HG03469 (cell line): Measurements from ENCODE around the gene GMPPB.

Experiments
- ATAC-seq: cut with Tn5 transposase; IDR thresholded peaks from one replicate; pipeline ENCODE4 v1.9.1; 2021; ENCODE audit warnings: mild to moderate bottlenecking, moderate library complexity, moderate number of reproducible peaks; ENCODE audit not compliant: unreplicated experiment

The GMPPB gene

DNA sequence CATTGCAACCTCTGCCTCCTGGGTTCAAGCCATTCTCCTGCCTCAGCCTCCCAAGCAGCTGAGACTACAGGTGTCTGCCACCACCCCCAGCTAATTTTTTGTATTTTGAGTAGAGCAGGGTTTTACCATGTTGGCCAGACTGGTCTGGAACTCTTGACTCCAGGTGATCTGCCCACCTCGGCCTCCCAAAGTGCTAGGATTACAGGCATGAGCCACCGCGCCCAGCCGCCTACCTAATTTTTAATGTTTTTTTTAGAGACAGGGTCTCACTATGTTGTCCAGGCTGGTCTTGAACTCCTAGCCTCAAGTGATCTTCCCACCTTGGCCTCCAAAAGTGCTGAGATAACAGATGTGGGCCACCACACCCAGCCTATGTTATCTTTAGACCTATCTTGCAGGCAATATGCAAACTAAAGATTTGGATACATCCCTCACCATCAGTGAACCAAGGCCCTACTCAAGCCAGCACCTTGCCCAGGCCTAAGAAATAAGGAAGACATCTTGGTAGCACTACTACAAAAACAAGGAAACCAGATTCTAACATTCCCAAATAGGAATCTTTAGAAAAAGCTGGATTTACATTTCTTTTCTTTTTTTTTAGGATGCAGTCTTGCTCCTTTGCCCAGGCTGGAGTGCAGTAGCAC, 6.3 kb upstream of the GMPPB start:
- no peak for ATAC-seq

DNA sequence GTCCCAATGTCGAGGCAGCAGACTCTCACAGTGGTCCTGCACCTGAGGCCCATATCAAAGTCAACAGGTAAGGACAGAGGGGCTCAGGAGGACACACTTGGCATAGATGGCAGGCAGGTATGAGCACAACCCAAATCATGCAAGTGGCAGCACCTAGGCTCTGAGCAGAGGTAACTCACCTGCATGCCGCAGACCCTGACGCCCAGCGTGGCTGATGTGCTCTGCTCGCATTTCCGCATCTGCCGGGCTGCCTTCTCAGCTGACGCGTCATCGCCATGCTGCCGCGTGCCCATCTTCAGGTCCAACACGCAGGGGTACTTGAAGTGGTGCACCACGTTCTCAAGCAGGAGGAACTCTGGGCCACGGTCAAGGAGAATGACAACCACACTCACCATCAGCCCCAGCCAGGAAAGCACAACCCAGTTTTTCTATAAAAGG, 4.2 kb upstream of the GMPPB start:
- ATAC-seq, result no peak

DNA sequence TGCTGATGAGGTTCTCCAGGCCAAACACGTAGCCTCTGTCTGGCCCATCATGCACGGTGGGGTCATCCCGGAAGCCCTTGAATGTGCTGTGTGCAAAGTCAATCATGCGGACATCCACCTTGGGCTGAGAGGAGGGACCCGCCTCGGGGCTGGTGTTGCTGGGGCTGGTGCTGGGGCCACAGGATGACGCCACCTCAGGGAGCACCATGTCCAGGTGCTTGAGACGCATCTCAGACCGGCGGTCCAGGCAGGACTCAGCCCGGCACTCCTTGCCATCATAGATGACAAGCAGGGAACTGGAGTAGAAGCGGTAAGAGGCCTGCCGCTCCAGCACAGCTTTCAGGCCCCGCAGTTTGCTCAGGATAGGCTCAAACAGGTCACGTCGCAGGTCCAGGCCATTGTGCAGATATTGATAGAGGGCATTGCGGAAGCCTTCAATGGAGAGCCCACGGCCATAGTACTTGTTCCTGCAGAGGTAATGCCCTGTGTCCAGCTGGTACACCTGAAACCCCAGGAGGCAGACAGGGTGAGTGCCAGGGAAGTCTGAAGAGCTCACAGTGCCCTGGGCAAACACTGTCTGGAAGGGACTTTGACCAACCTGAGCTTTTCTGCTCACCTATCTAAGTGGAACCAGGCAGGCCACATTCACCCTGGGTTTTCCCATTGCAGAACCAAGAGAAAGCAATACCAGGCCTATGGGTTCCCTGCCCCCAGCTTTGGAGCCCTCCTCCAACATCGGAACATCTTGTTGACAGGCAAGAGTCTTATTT, 3.6 kb upstream of the GMPPB start:
- no peak for ATAC-seq

DNA sequence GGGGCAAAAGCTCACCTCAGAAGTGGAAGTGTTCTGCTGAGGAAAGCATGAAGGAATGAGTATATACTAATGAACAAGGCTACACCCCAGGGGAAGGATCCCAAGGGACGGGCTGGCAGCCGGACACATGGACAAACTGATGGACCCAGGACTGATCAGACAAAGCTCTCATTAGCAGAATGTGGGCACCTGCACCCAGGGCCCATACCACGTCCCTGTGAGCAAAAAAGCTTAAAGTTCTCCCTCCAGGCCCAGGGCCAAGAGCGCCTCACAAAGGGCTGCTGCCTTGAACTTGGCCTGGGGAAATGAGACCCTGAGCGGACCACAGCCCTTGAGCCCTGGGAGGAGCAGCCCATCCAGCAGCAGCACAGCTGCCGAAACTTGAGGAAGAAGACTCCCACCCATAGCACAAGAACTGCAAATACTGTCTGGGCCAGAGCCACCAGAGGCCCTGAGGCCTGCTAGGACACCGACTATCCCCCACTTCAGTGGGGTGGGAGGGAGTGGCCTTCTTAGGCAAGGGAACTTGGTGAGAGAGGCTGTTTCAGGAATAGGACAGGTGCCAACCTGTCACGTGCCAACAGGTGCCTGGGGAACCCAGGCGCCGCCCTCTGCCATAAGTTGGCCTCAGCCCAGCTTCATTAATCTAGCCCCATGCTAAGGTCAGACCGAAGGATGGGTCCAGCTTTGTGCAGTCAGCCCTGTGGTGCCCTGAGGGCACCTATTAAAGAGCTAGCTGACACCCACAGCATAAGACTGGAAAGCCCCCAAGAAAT, 2.3 kb upstream of the GMPPB start:
- ATAC-seq, result no peak

- no peak for ATAC-seq
Observed at GRCh38 chr3:49724586-49724985, 835 bp upstream of the GMPPB start.

DNA sequence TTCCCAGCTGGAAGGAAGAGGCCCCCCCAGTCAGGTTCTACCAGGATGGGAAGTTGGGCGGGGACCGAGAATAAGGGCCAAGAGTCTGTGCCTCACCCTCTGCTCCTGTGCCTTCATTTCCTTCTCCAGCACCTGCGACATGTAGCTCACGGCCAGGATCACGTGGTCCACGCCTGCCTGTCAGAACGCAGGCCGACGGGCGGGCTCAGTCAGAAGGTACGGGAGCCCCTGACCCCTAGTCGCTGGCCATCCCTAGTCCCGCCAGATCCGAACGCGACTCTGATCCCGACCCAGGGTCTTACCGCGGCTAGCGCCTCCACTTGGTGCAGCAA, 489 bp downstream of the GMPPB start:
- no peak for ATAC-seq

DNA sequence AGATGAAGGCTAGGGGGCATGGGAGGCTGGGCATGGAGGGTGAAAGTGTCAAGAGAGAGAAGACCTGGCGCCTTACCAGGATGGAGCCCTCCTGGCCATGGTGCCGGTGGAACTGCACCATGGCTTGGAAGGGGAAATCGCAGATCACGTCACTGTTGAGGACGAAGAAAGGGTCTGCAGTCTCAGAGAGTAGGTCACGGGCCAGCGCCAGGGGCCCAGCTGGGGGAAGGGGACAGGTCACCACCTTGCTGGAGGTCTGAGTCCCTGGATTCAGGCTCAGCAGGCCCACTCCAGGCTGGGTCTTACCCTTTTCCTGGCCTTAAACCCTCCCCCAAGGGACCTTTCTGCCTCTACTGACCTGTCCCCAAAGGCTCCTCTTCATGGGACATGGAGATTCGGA, 855 bp downstream of the GMPPB start:
- no peak for ATAC-seq

DNA sequence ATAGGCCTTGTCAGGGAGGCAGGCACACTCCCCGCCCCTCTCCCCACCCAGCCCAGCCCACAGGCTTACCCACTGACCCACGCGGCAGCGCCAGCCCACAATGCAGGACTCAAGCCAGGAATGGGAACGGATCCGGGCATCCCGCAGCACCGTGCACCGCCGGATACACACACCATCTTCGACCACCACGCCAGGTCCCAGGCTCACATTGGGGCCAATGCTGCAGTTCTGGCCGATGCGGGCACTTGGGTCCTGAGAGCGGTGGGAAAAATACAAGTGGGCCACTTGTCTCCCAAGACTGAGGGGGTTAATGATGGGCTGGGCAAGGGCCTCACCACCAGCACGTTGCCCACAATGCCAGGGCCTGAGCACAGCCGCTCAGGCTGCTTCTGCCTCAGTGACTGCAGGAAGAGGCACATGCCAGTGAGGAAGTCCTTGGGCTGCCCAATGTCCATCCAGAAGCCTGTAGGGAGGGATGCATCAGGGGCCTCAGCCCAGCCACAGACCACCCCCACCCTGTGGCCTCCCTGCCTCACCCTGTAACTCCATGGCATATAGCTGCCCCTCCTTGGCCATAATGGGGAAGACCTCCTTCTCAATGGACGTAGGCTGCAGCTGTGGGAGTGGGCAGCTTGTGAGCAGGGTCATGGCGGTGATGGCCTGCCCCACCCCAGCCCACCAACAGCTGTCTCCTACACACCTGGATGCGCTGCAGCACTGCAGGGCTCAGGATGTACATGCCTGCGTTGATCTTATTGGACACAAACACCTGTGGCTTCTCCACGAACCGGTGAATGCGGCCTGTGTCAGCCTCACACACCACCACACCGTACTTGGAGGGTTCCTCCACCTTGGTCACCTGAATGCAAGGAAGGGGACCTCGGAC, 1.6 kb downstream of the GMPPB start:
- ATAC-seq, result no peak

GRCh38 chr3:49721596-49721895, 2.2 kb downstream of the GMPPB start:
- no peak for ATAC-seq

DNA sequence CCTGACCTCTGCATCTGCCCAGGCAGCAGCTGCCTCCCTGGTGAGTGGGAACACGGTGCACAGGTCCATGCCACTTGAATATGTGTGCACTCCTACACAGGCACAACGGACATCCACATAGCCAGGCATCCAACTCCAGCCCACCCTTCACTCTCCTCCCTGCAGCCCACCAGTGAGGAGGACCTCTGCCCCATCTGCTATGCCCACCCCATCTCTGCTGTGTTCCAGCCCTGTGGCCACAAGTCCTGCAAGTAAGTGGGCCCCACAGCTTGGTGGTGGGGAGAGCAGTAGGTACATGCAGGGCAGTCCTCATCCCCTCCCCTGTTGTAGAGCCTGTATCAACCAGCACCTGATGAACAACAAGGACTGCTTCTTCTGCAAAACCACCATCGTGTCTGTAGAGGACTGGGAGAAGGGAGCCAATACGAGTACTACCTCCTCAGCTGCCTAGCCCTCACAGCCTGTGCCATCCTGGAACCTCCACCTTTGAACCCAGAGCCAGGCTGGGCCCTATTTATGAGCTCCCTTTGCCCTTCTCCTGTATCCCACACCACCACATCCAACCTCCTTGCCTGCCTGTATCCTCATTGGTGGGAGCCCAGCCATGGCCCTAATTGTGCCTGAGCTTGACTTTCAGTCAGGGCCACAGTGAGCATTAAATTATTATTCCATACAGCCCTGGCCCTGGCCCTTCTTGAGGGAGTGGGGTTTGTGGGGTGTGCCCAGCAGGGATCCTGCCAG, 2.7 kb downstream of the GMPPB start:
- no peak for ATAC-seq

- no peak for ATAC-seq
Observed at GRCh38 chr3:49719214-49719884, 4.4 kb downstream of the GMPPB start, which contains the start of gene AMIGO3. Gene AMIGO3 (minus strand): TSS chr3:49719684. CDS start chr3:49719465, 219 bp downstream.

DNA sequence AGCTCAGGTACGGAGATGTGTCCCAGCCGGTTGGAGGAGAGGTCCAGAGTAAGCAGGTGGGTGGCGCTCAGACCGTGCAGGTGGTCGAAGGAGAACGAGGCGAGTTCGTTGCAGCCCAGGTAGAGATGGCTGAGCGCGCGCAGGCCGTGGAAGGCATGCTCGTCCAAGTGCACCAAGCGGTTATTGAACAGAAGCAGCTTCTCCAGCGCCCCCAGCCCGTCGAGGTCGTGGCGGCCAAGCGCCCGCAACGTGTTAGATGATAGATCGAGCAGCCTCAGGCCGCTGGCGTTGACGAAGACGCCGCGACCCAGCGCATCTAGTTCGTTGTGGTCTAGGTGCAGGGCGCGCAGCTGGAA, 4.9 kb downstream of the GMPPB start:
- ATAC-seq, result no peak

DNA sequence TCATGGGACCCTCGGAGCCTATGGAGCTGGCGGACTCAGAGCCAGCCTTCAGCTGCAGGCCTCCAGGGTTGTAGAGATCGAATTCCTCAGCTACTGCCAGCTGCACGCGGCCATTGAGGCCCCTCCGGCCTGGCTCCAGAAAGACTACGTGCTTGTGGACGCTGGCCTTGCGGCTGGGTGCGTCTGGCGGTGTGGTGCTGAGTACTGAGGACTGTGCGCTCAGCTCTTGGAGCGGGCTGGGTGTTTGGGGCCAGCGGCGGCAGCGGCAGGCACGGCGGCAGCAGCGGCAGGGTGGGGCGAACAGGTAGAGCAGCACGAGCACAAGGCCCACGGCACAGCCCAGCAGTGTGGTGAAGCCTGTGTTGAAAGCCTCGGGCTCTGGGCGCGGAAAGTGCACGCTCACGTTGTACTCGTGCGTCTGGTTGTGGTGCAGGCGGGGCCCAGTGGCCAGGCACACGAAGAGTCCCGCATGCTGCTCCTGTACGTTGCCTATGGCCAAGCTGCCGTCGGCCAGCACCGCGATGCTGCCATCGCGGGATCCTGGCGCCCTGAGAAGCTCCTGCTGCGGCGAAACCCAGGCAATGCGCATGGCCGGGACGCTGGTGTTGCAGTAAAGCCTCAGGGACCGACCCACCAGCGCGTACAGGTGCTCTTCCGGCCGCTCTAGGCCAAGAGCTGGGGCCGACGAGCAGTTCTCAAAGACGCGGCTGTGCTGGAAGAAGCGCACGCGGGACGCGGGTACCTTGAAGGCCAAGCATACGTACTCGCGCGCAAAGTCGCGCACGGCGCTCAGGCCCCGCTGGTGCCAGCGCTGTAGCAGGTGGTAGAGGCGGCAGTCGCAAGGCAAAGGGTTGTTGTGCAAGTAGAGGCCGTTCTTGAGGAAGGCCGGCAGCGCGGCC, 5.5 kb downstream of the GMPPB start:
- no peak for ATAC-seq

- ATAC-seq, result no peak
Observed at GRCh38 chr3:49717211-49717958, 6.4 kb downstream of the GMPPB start.

DNA sequence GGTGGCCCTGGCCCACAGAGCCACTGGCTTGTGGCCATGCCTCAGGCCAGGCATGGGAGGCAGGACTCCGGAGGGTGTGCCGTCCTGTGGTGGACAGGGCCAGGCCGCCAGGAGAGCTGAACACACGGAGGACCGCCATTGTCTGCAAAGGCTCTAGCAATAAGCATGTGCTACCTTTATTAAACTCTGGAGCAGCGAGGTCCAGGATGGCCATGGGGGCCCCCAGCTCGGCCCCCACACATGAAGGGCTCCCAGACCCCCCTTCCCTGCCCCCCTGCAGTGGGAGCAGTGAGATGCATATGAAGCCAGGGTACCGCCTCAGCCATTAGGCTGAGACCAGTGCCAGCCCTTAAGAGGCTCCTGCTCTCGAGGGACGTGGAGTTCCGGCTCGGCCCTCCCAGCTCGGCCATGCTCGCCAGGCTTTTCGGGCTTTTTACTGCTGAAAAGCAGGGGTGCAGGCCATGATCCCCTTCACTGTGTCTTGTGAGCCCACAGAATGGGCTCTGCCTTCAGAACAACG, 7.0 kb downstream of the GMPPB start:
- ATAC-seq, result no peak

DNA sequence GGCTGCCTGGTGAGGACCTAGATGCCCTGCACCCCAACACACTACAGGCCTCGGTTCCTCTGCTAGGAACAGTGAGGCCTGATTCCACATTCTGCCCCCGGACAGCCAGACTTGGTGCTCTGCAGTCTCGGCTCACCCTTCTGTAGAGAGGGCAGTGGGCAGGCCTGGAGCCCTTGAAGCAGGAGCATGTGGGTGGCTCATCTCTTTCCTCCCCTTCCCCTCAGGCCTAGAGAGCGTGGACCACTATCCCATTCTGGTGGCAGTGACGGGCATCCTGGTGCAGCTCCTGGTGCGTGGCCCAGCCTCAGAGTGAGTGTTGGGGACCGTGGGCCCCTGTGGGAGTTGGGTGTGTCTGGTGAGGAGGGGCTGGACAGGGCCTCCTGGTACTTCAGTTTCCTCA, 7.6 kb downstream of the GMPPB start:
- ATAC-seq, result no peak

DNA sequence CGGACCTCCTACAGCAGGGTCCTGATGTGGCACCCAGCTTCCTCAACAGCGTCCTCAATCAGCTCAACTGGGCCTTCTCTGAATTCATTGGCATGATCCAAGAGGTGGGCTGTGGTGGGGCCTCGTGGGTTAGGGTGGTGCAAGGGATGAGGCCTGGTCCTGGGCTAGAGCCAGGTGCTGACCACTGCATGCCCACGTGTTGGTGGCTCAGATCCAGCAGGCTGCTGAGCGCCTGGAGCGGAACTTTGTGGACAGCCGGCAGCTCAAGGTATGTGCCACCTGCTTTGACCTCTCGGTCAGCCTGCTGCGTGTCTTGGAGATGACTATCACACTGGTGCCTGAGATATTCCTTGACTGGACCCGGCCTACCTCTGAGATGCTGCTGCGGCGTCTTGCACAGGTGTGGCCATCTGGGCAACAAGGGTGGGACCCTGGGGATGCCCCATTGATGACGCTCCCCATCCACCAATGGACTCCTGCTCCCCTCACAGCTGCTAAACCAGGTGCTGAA, 8.1 kb downstream of the GMPPB start:
- no peak for ATAC-seq
